Measurements from ENCODE around the gene SCNN1B.

The SCNN1B gene

DNA sequence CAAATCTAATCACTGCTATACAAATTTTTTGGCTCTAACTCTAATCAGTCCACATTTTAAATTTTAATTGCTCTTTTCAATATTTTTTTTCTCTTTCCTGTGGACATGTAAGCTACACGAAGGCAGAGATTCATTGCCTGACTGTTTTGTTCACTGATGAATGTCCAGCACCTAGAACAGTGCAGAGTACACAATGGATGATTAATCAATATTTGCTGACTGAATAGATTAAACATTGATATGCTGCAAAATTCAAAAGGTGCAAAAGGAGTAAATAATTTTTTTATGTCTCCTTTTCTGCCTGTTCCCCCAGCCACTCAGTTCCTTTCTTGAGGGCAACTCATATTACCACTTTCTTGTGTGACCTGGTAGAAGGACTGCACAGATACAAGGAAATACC, 32.8 kb downstream of the SCNN1B start:
- CTCF ChIA-PET: interaction anchor here (0.7 to 0.8 kb wide), 2 partner anchors 10 to 21 kb away, joined by 3 read pairs; no protein-coding TSS in a partner anchor
- H3K4me1 ChIP-seq (ENCODE audit: control insufficient read depth, insufficient read depth, low read length): no peaks in the 10 kb centered on the region
- H3K36me3 ChIP-seq (ENCODE audit: control insufficient read depth in 2 of 2, insufficient read depth in 1 of 2, low read length in 2 of 2): no peaks in the 10 kb centered on the region
- POLR2A ChIA-PET: no interaction called here
- TF ChIP-seq ZBTB20 (tag by site-specific recombination; IDR thresholded peaks at IDR 0.05) (no peak), ZSCAN23 (tag by site-specific recombination; IDR thresholded peaks at IDR 0.05) (no peak)
- TF ChIP-seq, protein P1, sequence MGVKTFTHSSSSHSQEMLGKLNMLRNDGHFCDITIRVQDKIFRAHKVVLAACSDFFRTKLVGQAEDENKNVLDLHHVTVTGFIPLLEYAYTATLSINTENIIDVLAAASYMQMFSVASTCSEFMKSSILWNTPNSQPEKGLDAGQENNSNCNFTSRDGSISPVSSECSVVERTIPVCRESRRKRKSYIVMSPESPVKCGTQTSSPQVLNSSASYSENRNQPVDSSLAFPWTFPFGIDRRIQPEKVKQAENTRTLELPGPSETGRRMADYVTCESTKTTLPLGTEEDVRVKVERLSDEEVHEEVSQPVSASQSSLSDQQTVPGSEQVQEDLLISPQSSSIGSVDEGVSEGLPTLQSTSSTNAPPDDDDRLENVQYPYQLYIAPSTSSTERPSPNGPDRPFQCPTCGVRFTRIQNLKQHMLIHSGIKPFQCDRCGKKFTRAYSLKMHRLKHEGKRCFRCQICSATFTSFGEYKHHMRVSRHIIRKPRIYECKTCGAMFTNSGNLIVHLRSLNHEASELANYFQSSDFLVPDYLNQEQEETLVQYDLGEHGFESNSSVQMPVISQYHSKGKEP (tag by site-specific recombination; IDR thresholded peaks at IDR 0.05): no peak
- TF ChIP-seq, protein P2, sequence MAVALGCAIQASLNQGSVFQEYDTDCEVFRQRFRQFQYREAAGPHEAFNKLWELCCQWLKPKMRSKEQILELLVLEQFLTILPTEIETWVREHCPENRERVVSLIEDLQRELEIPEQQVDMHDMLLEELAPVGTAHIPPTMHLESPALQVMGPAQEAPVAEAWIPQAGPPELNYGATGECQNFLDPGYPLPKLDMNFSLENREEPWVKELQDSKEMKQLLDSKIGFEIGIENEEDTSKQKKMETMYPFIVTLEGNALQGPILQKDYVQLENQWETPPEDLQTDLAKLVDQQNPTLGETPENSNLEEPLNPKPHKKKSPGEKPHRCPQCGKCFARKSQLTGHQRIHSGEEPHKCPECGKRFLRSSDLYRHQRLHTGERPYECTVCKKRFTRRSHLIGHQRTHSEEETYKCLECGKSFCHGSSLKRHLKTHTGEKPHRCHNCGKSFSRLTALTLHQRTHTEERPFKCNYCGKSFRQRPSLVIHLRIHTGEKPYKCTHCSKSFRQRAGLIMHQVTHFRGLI (tag by site-specific recombination; IDR thresholded peaks at IDR 0.05): no peak
- TF ChIP-seq, protein P3, sequence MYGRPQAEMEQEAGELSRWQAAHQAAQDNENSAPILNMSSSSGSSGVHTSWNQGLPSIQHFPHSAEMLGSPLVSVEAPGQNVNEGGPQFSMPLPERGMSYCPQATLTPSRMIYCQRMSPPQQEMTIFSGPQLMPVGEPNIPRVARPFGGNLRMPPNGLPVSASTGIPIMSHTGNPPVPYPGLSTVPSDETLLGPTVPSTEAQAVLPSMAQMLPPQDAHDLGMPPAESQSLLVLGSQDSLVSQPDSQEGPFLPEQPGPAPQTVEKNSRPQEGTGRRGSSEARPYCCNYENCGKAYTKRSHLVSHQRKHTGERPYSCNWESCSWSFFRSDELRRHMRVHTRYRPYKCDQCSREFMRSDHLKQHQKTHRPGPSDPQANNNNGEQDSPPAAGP (tag by site-specific recombination; IDR thresholded peaks at IDR 0.05): no peak
- no peak overlapping the region for H3K4me3 ChIP-seq (ENCODE audit: low read depth, low read length)
- no peaks in the 10 kb centered on the region for H3K9me3 ChIP-seq (ENCODE audit: control insufficient read depth, insufficient read depth, low read depth, low read length)
- H3K27ac ChIP-seq (ENCODE audit: extremely low read depth, low read depth, low read length): no peak overlapping the region

DNA sequence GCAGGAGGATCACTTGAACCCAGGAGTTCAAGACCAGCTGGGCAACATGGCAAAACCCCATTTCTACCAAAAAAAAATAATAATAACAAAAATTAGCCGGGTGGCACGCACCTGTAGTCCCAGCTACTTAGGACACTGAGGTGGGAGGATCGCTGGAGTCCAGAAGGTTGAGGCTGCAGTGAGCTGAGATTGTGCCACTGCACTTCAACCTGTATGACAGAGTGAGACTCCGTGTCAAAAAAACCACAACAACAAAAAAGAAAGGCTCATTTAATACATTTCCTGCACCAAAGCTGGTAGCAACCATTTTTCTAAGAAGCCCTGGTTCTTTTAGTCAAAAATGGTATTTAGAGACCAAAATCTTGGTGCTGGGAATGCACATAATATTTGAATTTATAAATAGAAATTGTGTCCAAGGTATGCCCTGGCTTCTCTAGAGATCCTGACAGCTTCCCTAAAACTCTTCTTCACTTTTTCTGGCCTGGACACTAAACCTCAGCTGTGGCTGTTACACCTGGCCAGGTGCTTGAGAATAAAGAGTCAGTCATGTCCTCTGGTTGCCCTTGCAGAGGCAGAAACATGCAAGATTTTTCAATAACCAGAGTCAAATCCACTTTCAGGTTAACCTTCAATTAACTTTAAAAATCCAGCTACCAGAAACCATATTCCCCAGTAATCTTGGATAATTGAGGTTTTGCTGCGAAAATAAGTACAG, 35.9 kb downstream of the SCNN1B start:
- POLR2A ChIA-PET: no interaction called here
- TF ChIP-seq ZBTB1 (tag by site-specific recombination; IDR thresholded peaks at IDR 0.05): no peak
- no peak for TF ChIP-seq MEIS1 (CRISPR knock-in tag; IDR thresholded peaks at IDR 0.05; ENCODE audit: borderline replicate concordance)
- no peak for TF ChIP-seq ZNF221 (tag by site-specific recombination; IDR thresholded peaks at IDR 0.05; ENCODE audit: borderline replicate concordance)
- TF ChIP-seq ZNF239 (tag by site-specific recombination; IDR thresholded peaks at IDR 0.05): no peak
- TF ChIP-seq, protein P4, sequence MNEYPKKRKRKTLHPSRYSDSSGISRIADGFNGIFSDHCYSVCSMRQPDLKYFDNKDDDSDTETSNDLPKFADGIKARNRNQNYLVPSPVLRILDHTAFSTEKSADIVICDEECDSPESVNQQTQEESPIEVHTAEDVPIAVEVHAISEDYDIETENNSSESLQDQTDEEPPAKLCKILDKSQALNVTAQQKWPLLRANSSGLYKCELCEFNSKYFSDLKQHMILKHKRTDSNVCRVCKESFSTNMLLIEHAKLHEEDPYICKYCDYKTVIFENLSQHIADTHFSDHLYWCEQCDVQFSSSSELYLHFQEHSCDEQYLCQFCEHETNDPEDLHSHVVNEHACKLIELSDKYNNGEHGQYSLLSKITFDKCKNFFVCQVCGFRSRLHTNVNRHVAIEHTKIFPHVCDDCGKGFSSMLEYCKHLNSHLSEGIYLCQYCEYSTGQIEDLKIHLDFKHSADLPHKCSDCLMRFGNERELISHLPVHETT (tag by site-specific recombination; IDR thresholded peaks at IDR 0.05): no peak
- TF ChIP-seq, protein P5, sequence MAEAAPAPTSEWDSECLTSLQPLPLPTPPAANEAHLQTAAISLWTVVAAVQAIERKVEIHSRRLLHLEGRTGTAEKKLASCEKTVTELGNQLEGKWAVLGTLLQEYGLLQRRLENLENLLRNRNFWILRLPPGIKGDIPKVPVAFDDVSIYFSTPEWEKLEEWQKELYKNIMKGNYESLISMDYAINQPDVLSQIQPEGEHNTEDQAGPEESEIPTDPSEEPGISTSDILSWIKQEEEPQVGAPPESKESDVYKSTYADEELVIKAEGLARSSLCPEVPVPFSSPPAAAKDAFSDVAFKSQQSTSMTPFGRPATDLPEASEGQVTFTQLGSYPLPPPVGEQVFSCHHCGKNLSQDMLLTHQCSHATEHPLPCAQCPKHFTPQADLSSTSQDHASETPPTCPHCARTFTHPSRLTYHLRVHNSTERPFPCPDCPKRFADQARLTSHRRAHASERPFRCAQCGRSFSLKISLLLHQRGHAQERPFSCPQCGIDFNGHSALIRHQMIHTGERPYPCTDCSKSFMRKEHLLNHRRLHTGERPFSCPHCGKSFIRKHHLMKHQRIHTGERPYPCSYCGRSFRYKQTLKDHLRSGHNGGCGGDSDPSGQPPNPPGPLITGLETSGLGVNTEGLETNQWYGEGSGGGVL (tag by site-specific recombination; IDR thresholded peaks at IDR 0.05): no peak
- TF ChIP-seq ZNF792 (tag by site-specific recombination; IDR thresholded peaks at IDR 0.05): no peak
- no peak for TF ChIP-seq ZNF266 (tag by site-specific recombination; IDR thresholded peaks at IDR 0.05; ENCODE audit: low read depth)
- TF ChIP-seq, protein P1 (tag by site-specific recombination; IDR thresholded peaks at IDR 0.05): no peak
- TF ChIP-seq ZNF585B (tag by site-specific recombination; IDR thresholded peaks at IDR 0.05): no peak
- TF ChIP-seq ZNF416 (tag by site-specific recombination; IDR thresholded peaks at IDR 0.05): no peak
- no peak for TF ChIP-seq ZNF112 (tag by site-specific recombination; IDR thresholded peaks at IDR 0.05)
- no peak for TF ChIP-seq GFI1B (tag by site-specific recombination; IDR thresholded peaks at IDR 0.05)
- TF ChIP-seq ZNF707 (tag by site-specific recombination; IDR thresholded peaks at IDR 0.05): no peak
- TF ChIP-seq ZNF155 (tag by site-specific recombination; IDR thresholded peaks at IDR 0.05): no peak
- TF ChIP-seq, protein P6, sequence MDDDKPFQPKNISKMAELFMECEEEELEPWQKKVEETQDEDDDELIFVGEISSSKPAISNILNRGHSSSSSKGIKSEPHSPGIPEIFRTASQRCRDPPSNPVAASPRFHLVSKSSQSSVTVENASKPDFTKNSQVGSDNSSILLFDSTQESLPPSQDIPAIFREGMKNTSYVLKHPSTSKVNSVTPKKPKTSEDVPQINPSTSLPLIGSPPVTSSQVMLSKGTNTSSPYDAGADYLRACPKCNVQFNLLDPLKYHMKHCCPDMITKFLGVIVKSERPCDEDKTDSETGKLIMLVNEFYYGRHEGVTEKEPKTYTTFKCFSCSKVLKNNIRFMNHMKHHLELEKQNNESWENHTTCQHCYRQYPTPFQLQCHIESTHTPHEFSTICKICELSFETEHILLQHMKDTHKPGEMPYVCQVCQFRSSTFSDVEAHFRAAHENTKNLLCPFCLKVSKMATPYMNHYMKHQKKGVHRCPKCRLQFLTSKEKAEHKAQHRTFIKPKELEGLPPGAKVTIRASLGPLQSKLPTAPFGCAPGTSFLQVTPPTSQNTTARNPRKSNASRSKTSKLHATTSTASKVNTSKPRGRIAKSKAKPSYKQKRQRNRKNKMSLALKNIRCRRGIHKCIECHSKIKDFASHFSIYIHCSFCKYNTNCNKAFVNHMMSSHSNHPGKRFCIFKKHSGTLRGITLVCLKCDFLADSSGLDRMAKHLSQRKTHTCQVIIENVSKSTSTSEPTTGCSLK (tag by site-specific recombination; IDR thresholded peaks at IDR 0.05): no peak
- TF ChIP-seq, protein P3 (tag by site-specific recombination; IDR thresholded peaks at IDR 0.05): no peak

More for the DNA sequence above, 35.9 kb downstream of the SCNN1B start:
- CTCF ChIA-PET: interaction anchor here (0.7 to 1.6 kb wide), 2 partner anchors 50 to 98 kb away, joined by 4 to 5 read pairs; no protein-coding TSS in a partner anchor
- H3K4me1 ChIP-seq (ENCODE audit: control insufficient read depth, insufficient read depth, low read length): no peaks in the 10 kb centered on the region
- no peak overlapping the region for H3K27ac ChIP-seq (ENCODE audit: extremely low read depth, low read depth, low read length)
- no peaks in the 10 kb centered on the region for H3K9me3 ChIP-seq (ENCODE audit: control insufficient read depth, insufficient read depth, low read depth, low read length)
- no peaks in the 10 kb centered on the region for H3K36me3 ChIP-seq (ENCODE audit: control insufficient read depth in 2 of 2, insufficient read depth in 1 of 2, low read length in 2 of 2)
- no peak overlapping the region for H3K4me3 ChIP-seq (ENCODE audit: low read depth, low read length)

Data from HEK293 (cell line).